Left kidney (tissue), 8 donors: ENCODE data around the gene UTP4. TPM values are rescaled to one million over a fixed set of nuclear protein-coding genes. Genes with fewer than 3 reads are reported as not detected.

Experiments
- DNase-seq: peaks from one replicate; pipeline ENCODE4 v3.0.0-alpha.2; 2013
- long read RNA-seq, 8 donors: transcript quantifications; one replicate each; lab custom pipeline, GENCODE V29; 2026
- polyA plus RNA-seq: library from polyadenylated mRNA; unstranded; fragments of 120-200 nt; gene quantifications from one replicate; pipeline ENCODE4 v1.2.1, GENCODE V29; 2013; ENCODE audit not compliant: insufficient read length

UTP4 gene
- polyA plus RNA-seq = 64.8 TPM
- long read RNA-seq, donor 1, full-length matches to known transcripts = 10 of 10 reads
- long read RNA-seq, donor 1, partial matches to known transcripts = 0 of 10 reads
- long read RNA-seq, donor 1, other reads (novel, unspliced or antisense) = 0 of 10 reads
- long read RNA-seq, donor 2, partial matches to known transcripts = 0 of 5 reads
- long read RNA-seq, donor 2, other reads (novel, unspliced or antisense) = 0 of 5 reads
- long read RNA-seq, donor 3, transcript UTP4-201 (17 exons, 2,322 nt) = major isoform, 6 of 9 reads
- long read RNA-seq, donor 3, partial matches to known transcripts = 0 of 9 reads
- long read RNA-seq, donor 3, other reads (novel, unspliced or antisense) = 0 of 9 reads
- long read RNA-seq, donor 4 = 0 reads
- long read RNA-seq, donor 5, partial matches to known transcripts = 12 of 20 reads
- long read RNA-seq, donor 5, other reads (novel, unspliced or antisense) = 0 of 20 reads
- long read RNA-seq, donor 6, partial matches to known transcripts = 5 of 8 reads
- long read RNA-seq, donor 6, other reads (novel, unspliced or antisense) = 0 of 8 reads
- long read RNA-seq, donor 7, full-length matches to known transcripts = 9 of 14 reads
- long read RNA-seq, donor 7, partial matches to known transcripts = 5 of 14 reads
- long read RNA-seq, donor 7, other reads (novel, unspliced or antisense) = 0 of 14 reads
- long read RNA-seq, donor 8, full-length matches to known transcripts = 5 of 5 reads
- long read RNA-seq, donor 8, partial matches to known transcripts = 0 of 5 reads
- long read RNA-seq, donor 8, other reads (novel, unspliced or antisense) = 0 of 5 reads

DNA sequence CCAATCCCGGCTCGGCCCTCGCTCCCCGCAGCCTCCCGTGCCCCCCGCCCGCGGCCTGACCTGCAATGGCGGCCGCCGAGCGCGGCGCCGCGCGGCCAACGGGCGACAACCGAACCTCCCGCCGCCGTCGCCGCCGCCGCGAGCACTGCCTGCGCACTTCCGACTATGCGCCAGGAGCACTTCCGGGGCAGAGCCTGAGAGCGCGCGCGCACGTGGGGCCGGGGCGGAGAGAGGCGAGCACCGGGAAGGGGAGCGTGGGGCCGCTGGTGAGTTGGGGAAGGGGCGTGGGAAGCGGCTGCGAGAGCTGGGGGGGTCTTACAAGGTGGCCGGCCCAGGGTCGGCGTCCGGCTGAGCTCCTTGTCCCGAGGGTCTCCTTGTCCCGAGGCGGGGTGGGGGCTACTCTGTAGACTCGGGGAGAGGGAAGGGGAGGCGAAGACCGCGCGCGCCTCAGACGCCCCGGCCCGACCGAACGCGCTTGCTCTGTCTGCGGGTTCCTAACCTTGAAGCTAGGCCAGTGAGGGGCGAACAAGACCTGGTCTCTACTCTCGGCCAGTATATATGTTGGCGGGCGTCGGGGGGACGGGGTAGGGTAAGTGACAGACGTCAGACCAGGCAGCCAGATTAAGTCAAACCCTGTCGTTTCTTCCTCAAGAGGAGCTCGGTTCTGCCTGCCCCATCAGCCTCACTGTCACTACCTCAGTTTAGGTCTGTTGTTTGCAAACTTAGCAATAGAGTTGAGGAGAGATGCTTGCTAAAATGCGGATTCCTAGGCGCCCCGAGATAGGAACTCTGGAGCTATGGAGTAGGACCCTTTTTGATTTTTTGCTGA, at the start of gene UTP4, which contains the start of gene CHTF8:
Gene UTP4, plus strand, starts transcription at position 226 of the 829 bp plus-strand sequence. CDS start 811 bp downstream, outside the sequence.
Gene CHTF8, minus strand, starts transcription at position 165 of the 829 bp plus-strand sequence. CDS start 11,130 bp downstream, outside the sequence.
- DNase-seq = peak; percentile 76

GRCh38 chr16:69083306-69083941, 49.0 kb upstream of the UTP4 start:
- DNase-seq = no peak

GRCh38 chr16:69084289-69084688, 48.2 kb upstream of the UTP4 start:
- no peak for DNase-seq

GRCh38 chr16:69085032-69085695, 47.3 kb upstream of the UTP4 start:
- no peak for DNase-seq

GRCh38 chr16:69087161-69087581, 45.3 kb upstream of the UTP4 start:
- DNase-seq = no peak

DNA sequence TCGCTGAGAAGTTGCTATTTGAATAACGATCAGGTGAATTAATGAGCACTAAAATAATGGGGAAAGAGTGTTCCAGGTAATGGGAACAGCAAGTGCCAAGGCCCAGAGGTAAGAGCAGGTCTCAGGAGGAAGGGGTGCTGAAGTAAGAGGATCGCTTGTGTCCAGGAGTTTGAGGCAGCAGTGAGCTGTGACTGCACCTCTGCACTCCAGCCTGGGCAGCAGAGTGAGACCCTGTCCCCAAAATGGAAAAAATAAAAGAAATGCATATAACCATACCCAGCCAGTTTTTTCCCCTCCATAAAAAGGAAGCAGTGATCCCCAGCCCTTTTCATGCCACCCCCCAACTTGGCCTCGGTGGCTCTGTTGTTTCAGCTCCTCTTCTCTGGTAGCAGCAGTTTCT, 43.8 kb upstream of the UTP4 start:
- no peak for DNase-seq

DNA sequence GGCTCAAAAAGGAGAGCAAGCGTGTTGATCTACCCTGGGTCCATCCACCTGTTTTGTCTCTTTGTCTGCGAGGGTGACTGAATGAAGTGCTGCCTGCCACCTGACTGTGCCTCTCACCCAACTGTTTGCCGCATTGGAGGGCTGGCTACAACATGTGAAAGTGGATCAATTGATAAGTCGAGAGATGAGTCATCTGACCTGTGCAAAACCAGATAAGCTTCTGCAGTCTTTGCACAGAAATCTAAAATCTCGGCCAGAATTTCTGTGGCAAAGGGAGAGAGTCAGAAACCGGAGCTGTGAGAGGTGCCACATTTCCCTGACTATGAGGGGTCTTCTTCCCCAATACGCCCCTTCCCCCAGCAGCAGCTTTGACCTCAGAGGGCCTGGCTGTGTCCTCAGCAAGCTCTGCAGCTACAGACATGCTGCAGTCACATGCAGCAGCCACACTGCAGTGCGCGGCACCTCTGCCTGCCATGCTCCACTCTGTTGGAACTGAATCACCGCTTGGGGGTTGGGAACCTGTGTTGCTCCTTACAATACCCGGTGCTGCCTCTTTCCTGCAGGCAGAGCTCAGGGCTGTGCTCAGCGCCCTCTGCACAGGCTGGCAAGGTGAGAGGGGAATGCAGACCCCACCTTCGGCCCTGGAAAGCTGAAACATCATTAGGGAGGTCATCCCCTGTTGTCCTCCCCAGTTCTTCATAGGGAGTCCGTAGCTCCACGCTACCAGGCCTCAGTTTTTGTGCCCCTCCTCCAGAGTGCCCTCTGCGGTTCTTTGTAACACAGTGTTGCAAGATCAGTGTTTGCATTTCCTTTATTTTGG, 43.1 kb upstream of the UTP4 start:
- DNase-seq = no peak

- DNase-seq = no peak
Measured at GRCh38 chr16:69093974-69094373, 38.5 kb upstream of the UTP4 start.

- DNase-seq = no peak
Measured at GRCh38 chr16:69094501-69094900, 37.9 kb upstream of the UTP4 start.

GRCh38 chr16:69095193-69095592, 37.3 kb upstream of the UTP4 start:
- DNase-seq = no peak

DNA sequence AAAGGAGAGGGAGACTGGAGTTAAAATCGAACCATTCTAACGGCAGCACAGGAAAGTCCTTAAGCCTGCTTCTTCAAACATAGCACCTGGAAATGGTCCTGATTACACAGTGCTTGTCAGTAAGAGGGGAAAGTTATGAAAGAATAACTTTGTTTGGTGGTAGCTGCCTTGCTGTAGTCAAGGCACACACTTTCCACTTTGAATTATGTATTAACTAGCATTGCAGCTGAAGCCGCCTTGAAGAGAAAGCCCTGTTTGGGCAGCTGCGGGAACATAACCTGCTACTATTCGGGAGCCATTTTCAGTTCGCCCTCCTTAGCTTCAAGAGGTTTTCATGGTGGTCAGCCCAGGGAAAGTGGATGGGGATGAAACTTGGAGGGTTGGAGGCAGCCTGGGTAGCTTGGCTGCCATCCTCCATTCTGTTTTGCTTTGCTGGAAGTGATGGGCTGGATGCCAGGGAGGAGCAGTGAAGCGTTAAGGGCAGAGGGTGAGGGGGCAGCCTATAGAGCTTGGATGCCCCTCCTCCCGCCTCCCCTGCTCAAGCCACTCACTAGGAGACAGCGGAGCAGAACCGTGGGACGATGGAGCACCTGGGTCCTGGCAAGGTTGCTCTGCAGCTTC, 32.3 kb upstream of the UTP4 start:
- no peak for DNase-seq

- no peak for DNase-seq
Measured at GRCh38 chr16:69105501-69106361, 26.7 kb upstream of the UTP4 start, which contains the start of gene HAS3. Gene HAS3, plus strand, starts transcription at chr16:69105653. Its CDS starts 3,743 bp downstream, at chr16:69109396.

DNA sequence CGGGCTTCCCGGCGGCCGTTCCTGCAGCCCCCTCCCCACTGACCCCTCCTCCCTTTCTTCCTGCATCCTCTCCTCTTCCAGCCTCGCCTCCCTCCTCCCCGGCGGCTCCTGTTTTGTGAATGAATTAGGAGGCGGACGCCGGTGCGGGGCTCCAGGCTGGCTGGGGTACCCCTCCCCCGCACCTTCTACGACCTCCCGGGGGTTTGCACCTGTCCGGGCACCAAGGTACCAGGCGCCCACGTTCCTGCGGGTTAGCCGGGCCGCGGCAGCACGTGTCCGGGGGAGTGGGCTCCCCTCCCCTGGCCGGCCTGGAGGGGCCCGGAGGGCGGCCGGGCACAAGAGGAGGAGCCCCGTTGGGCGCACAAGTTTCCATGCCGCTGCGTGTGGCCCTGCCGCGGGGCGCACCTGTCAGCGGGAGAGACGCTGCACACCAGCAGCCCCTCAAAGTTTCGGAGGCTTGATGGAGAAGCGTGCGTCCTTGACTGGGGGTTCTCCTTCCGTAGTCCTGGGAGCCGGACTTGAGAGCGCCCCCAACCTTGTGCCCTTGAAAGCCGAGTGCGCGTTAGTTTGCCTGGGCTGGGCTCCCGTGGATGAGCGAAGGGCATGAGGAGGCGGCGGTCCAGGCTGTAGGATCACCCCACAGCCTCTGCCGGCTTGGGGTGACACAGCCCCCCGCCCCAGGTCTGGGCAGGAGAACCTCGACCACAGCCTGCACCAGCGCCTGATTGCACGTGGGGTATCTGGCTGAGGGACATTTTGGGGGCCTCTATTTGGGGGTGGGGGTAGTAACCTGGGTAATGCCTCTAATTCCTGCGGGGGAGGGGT, 25.7 kb upstream of the UTP4 start:
- DNase-seq = no peak

- DNase-seq = no peak
Measured at GRCh38 chr16:69107316-69107962, 25.0 kb upstream of the UTP4 start.

DNA sequence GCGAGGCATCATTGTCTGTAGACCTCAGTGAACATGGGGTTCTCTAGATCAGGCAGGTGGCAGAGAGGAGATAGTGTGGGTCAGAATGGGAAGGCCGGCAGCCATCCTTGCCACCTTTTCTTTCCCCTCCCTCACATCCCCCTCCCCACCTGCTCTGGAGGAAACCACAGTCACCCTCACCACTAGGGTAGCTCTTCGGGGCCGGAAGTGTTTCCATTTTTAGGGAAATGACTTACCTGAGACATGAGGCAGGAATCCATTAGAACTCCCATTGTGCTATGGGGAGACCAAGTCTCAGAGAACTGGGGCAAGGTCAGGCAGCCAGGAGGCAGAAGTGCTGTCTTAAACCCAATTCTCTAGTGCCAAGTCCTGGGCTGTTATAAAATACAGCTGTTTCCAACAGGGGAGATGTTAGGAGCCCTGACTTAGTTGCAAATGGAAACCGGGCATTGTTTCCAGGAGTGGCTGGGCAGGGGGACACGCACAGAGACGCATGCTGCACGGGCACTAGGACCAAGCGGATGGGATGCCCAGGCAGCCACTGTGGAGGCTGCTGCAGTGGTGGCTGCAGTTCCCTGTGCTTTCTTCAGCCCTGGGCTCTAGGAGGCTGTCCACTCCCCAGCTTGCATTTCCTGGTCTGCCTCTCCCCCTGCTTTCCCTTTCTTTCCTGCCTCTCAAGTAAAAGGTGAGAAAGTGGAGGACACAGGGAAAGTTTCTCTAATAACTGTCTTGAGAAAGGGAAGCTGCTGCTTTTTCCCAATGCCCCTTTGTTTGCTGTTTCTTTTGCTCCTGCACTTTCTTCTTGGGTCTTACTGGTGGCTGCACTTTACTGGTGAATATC, 24.2 kb upstream of the UTP4 start:
- no peak for DNase-seq

GRCh38 chr16:69108905-69109252, 23.6 kb upstream of the UTP4 start:
- DNase-seq = no peak
